ENCODE measurements around the gene CIDEC. TPM values are rescaled to one million over a fixed set of nuclear protein-coding genes. Genes with fewer than 3 reads are reported as not detected.

CIDEC gene
- total and polyA plus RNA-seq, 2 of the 8 experiments (the other 6 are each of a cell fraction or from before 2014, with no cell fraction given) = not detected

DNA sequence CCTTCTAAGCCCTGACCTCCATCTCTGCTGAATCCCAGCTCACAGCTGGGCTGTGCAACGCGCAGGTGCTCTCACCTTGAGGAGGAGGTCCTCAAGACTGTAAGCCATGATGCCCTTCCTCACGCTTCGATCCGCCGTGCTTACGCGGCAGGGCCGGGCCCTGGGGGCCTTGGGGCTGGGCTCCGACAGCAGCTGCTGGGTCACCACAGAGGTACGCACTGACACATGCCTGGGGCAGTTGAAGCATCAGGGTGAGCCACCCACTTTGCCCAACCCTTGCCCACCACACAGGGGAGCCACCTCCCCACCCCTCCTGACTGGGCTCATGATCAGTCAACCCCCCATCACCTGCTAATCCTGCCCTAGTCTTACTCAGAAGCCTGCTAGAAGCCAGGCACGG is 3.1 kb downstream of the CIDEC start:
- no peak overlapping the region for H2AK5ac ChIP-seq (ENCODE audit: low read depth, low read length)
- H2BK15ac ChIP-seq (ENCODE audit: low read length) = no peak overlapping the region
- no peaks in the 10 kb centered on the region for H3K9me3 ChIP-seq (ENCODE audit: insufficient read depth in 2 of 2, low read depth in 1 of 2, low read length in 1 of 2)
- H3K4me2 ChIP-seq (ENCODE audit: insufficient read depth in 1 of 2, low read depth in 2 of 2, low read length in 2 of 2) = no peak overlapping the region
- H3K36me3 ChIP-seq (ENCODE audit: control insufficient read depth in 2 of 4, insufficient read depth in 4 of 4, low read length in 3 of 4) = no peaks in the 10 kb centered on the region
- H3K79me2 ChIP-seq (ENCODE audit: control insufficient read depth in 1 of 2, insufficient read depth in 2 of 2, low read length in 2 of 2) = no peaks in the 10 kb centered on the region
- H2BK20ac ChIP-seq (ENCODE audit: low read length) = no peak overlapping the region
- no peak overlapping the region for H2BK5ac ChIP-seq (ENCODE audit: low read depth, low read length)
- no peak overlapping the region for H2AFZ ChIP-seq (ENCODE audit: low read length)
- H4K91ac ChIP-seq (replicated peaks; ENCODE audit: insufficient read length, low read length) = no peak overlapping the region
- H3K4ac ChIP-seq (replicated peaks; ENCODE audit: insufficient read length, low read depth, low read length) = no peak overlapping the region
- H3K27ac ChIP-seq (ENCODE audit: low read depth, low read length) = no peak overlapping the region
- H3K23ac ChIP-seq (ENCODE audit: insufficient read length) = no peak overlapping the region
- no peaks in the 10 kb centered on the region for H3K79me1 ChIP-seq (ENCODE audit: low read depth, low read length)
- H3K9ac ChIP-seq (replicated peaks in 1 of 4; ENCODE audit: extremely low read depth in 1 of 4, low read depth in 3 of 4, low read length in 3 of 4) = no peak overlapping the region
- H4K8ac ChIP-seq (ENCODE audit: extremely low read depth, insufficient read depth, low read length) = peak overlapping the region; percentile 46; the same call in 1 of the 2 replicates
- TF ChIP-seq, protein P1, sequence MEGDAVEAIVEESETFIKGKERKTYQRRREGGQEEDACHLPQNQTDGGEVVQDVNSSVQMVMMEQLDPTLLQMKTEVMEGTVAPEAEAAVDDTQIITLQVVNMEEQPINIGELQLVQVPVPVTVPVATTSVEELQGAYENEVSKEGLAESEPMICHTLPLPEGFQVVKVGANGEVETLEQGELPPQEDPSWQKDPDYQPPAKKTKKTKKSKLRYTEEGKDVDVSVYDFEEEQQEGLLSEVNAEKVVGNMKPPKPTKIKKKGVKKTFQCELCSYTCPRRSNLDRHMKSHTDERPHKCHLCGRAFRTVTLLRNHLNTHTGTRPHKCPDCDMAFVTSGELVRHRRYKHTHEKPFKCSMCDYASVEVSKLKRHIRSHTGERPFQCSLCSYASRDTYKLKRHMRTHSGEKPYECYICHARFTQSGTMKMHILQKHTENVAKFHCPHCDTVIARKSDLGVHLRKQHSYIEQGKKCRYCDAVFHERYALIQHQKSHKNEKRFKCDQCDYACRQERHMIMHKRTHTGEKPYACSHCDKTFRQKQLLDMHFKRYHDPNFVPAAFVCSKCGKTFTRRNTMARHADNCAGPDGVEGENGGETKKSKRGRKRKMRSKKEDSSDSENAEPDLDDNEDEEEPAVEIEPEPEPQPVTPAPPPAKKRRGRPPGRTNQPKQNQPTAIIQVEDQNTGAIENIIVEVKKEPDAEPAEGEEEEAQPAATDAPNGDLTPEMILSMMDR (IDR thresholded peaks at IDR 0.05; ENCODE audit: control extremely low read depth in 1 of 3, insufficient read depth in 1 of 3, low read depth in 1 of 3, low read length in 3 of 3) = 0 out of 4 replicates have a peak, but pooled peaks of 1 of the 3 experiments have one; percentile 10
- TF ChIP-seq, protein P2, sequence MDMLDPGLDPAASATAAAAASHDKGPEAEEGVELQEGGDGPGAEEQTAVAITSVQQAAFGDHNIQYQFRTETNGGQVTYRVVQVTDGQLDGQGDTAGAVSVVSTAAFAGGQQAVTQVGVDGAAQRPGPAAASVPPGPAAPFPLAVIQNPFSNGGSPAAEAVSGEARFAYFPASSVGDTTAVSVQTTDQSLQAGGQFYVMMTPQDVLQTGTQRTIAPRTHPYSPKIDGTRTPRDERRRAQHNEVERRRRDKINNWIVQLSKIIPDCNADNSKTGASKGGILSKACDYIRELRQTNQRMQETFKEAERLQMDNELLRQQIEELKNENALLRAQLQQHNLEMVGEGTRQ (IDR thresholded peaks at IDR 0.05; ENCODE audit: low read length) = no peak
- TF ChIP-seq SP2 (IDR thresholded peaks at IDR 0.05; ENCODE audit: low read length) (no peak), SIN3A (conservative IDR thresholded peaks at IDR 0.05 in 1 of 2, IDR thresholded peaks at IDR 0.05 in 1 of 2; ENCODE audit: low read depth in 1 of 2, low read length in 2 of 2) (no peak), RAD21 (IDR thresholded peaks at IDR 0.05 in 1 of 2, conservative IDR thresholded peaks at IDR 0.05 in 1 of 2; ENCODE audit: low read depth in 2 of 2, low read length in 2 of 2) (peak; percentile 19 to 41; a peak in 2 of 4 replicates)
- FAIRE-seq = no peak
- CTCF ChIA-PET (ENCODE audit: partially characterized antibody) = interaction anchor here (0.8 to 1.6 kb wide), 3 partner anchors 12 to 70 kb away, joined by 3 to 4 read pairs (median 3); no protein-coding TSS in a partner anchor
- no peak for DNase-seq (ENCODE audit: low read depth in 1 of 2, low spot score in 2 of 2)
- H3K27me3 ChIP-seq (replicated peaks in 1 of 4; ENCODE audit: control insufficient read depth in 3 of 4, extremely low read depth in 1 of 4, insufficient read depth in 3 of 4, low read length in 3 of 4) = no peaks in the 10 kb centered on the region
- no peak overlapping the region for H3K4me3 ChIP-seq (ENCODE audit: extremely low read depth in 1 of 4, insufficient read depth in 2 of 4, low read depth in 3 of 4, low read length in 4 of 4)
- H2BK12ac ChIP-seq (ENCODE audit: low read depth, low read length) = peak overlapping the region; percentile 80; the same call in 1 of the 2 replicates
- no peak overlapping the region for H2BK120ac ChIP-seq (replicated peaks; ENCODE audit: low read depth, low read length)
- H3K23me2 ChIP-seq (ENCODE audit: low read depth, low read length) = no peaks in the 10 kb centered on the region
- no peak overlapping the region for H3K18ac ChIP-seq (ENCODE audit: extremely low read depth, low read length)
- no peak overlapping the region for H3K14ac ChIP-seq (ENCODE audit: insufficient read length)
- no peaks in the 10 kb centered on the region; a peak in 1 of 7 replicates for H3K4me1 ChIP-seq (replicated peaks in 1 of 4; ENCODE audit: control insufficient read depth in 3 of 4, insufficient read depth in 4 of 4, low read length in 3 of 4)
- no peaks in the 10 kb centered on the region for H4K20me1 ChIP-seq (replicated peaks in 1 of 2; ENCODE audit: control insufficient read depth in 1 of 2, insufficient read depth in 2 of 2, low read length in 2 of 2)
- no peak overlapping the region for H3K56ac ChIP-seq (replicated peaks; ENCODE audit: insufficient read length, low read depth, low read length)
- H4K5ac ChIP-seq (ENCODE audit: insufficient read length, low read depth, low read length) = no peak overlapping the region
- 95% methylated on average over 12 of the region's 12 CpGs; no CpG with 5 or more reads in 1 of the 2 experiments for WGBS, 2 experiments (ENCODE audit: extremely low coverage in 1 of 2, insufficient coverage in 1 of 2, insufficient read length in 1 of 2, insufficient replicate concordance in 2 of 2, low coverage in 1 of 2, low lambda C conversion rate in 2 of 2, missing lambda C conversion rate in 1 of 2)
- POLR2A ChIA-PET (ENCODE audit: partially characterized antibody) = interaction anchor here (1.0 kb wide), 1 partner anchor 12 kb away, joined by 4 read pairs; no protein-coding TSS in a partner anchor

All from H1 (cell line).